ENCODE data around the gene ARPC1B.
"Not testable (repeated sequence)": the region's sequence is repeated elsewhere in the genome, so short reads cannot be mapped to it uniquely, and the experiment has no call there.

Gene ARPC1B

GRCh38 chr7:99387239-99387635, 12.7 kb downstream of the ARPC1B start:
- in situ Hi-C loops (cut with MboI; ENCODE audit: low sequenced_read_pairs) = not testable (repeated sequence)

GRCh38 chr7:99387912-99388311, 13.4 kb downstream of the ARPC1B start:
- in situ Hi-C loops (cut with MboI; ENCODE audit: low sequenced_read_pairs) = no loop called here

- in situ Hi-C loops (cut with MboI; ENCODE audit: low sequenced_read_pairs) = no loop called here
Observed at GRCh38 chr7:99389772-99390171, 15.2 kb downstream of the ARPC1B start.

GRCh38 chr7:99390941-99391602, 16.5 kb downstream of the ARPC1B start:
- in situ Hi-C loops (cut with MboI; ENCODE audit: low sequenced_read_pairs) = no loop called here

- in situ Hi-C loops (cut with MboI; ENCODE audit: low sequenced_read_pairs) = no loop called here
Observed at GRCh38 chr7:99392046-99392445, 17.5 kb downstream of the ARPC1B start.

GRCh38 chr7:99392659-99393354, 18.3 kb downstream of the ARPC1B start:
- in situ Hi-C loops (cut with MboI; ENCODE audit: low sequenced_read_pairs) = no loop called here

GRCh38 chr7:99393355-99394187, 19.0 kb downstream of the ARPC1B start:
- in situ Hi-C loops (cut with MboI; ENCODE audit: low sequenced_read_pairs) = no loop called here

GRCh38 chr7:99394188-99394502, 19.6 kb downstream of the ARPC1B start:
- in situ Hi-C loops (cut with MboI; ENCODE audit: low sequenced_read_pairs) = no loop called here

- in situ Hi-C loops (cut with MboI; ENCODE audit: low sequenced_read_pairs) = no loop called here
Observed at GRCh38 chr7:99395616-99396327, 21.2 kb downstream of the ARPC1B start.

- in situ Hi-C loops (cut with MboI; ENCODE audit: low sequenced_read_pairs) = no loop called here
Observed at GRCh38 chr7:99396418-99397296, 22.1 kb downstream of the ARPC1B start.

GRCh38 chr7:99397297-99397983, 22.9 kb downstream of the ARPC1B start:
- in situ Hi-C loops (cut with MboI; ENCODE audit: low sequenced_read_pairs) = no loop called here

- in situ Hi-C loops (cut with MboI; ENCODE audit: low sequenced_read_pairs) = no loop called here
Observed at GRCh38 chr7:99398891-99399445, 24.4 kb downstream of the ARPC1B start.

- in situ Hi-C loops (cut with MboI; ENCODE audit: low sequenced_read_pairs) = no loop called here
Observed at GRCh38 chr7:99399597-99399996, 25.1 kb downstream of the ARPC1B start.

GRCh38 chr7:99402854-99403253, 28.3 kb downstream of the ARPC1B start:
- in situ Hi-C loops (cut with MboI; ENCODE audit: low sequenced_read_pairs) = no loop called here

GRCh38 chr7:99403764-99404163, 29.2 kb downstream of the ARPC1B start:
- in situ Hi-C loops (cut with MboI; ENCODE audit: low sequenced_read_pairs) = no loop called here

- in situ Hi-C loops (cut with MboI; ENCODE audit: low sequenced_read_pairs) = no loop called here
Observed at GRCh38 chr7:99404235-99404976, 29.9 kb downstream of the ARPC1B start.

GRCh38 chr7:99404977-99405320, 30.4 kb downstream of the ARPC1B start:
- in situ Hi-C loops (cut with MboI; ENCODE audit: low sequenced_read_pairs) = no loop called here

GRCh38 chr7:99406557-99406956, 32.0 kb downstream of the ARPC1B start:
- in situ Hi-C loops (cut with MboI; ENCODE audit: low sequenced_read_pairs) = no loop called here

GRCh38 chr7:99407872-99408378, 33.4 kb downstream of the ARPC1B start:
- in situ Hi-C loops (cut with MboI; ENCODE audit: low sequenced_read_pairs) = no loop called here

Measured in HL-60/S4 (cell line).